Astrocyte (in vitro differentiated cells and primary cell): ENCODE measurements around the gene TMEM62. TPM values are rescaled to one million over a fixed set of nuclear protein-coding genes. Genes with fewer than 3 reads are reported as not detected.

Experiments
- DNase-seq: peaks from one replicate; pipeline ENCODE4 v3.0.0-alpha.2; 2010; ENCODE audit warnings: low read depth
- FAIRE-seq: peaks from 2 replicates; lab custom pipeline; 2011; peaks lifted over from hg19 to GRCh38; lab: Jason Lieb, UNC
- H2AFZ ChIP-seq: 2 replicates; pipeline ENCODE4 v1.6.0; 2012; ENCODE audit warnings: low read depth, low read length, inconsistent platforms
- H3K27ac ChIP-seq: 2 replicates; pipeline ENCODE4 v1.5.1; 2011; ENCODE audit warnings: low read depth, low read length, inconsistent platforms
- H3K27me3 ChIP-seq: 2 replicates; pipeline ENCODE4 v1.6.0; 2011; ENCODE audit warnings: low read length, inconsistent platforms; ENCODE audit not compliant: insufficient read depth
- H3K36me3 ChIP-seq: 2 replicates; pipeline ENCODE4 v1.5.1; 2011; ENCODE audit warnings: low read length, inconsistent platforms; ENCODE audit not compliant: insufficient read depth
- H3K4me1 ChIP-seq: 2 replicates; pipeline ENCODE4 v1.5.1; 2011; ENCODE audit warnings: low read length, inconsistent platforms; ENCODE audit not compliant: insufficient read depth
- H3K4me2 ChIP-seq: 2 replicates; pipeline ENCODE4 v1.6.0; 2012; ENCODE audit warnings: low read length, inconsistent platforms
- H3K4me3 ChIP-seq: 2 replicates; pipeline ENCODE4 v1.5.1; 2011; ENCODE audit warnings: low read depth, mild to moderate bottlenecking, low read length, inconsistent platforms; ENCODE audit not compliant: insufficient read depth
- H3K79me2 ChIP-seq: 2 replicates; pipeline ENCODE4 v1.6.0; 2012; ENCODE audit warnings: mild to moderate bottlenecking, low read length, inconsistent platforms; ENCODE audit not compliant: insufficient read depth
- H3K9ac ChIP-seq: 2 replicates; pipeline ENCODE4 v1.6.0; 2012; ENCODE audit warnings: mild to moderate bottlenecking, low read length, inconsistent platforms
- H3K9me3 ChIP-seq: 2 replicates; pipeline ENCODE4 v1.5.1; 2012; ENCODE audit warnings: low read depth, mild to moderate bottlenecking, low read length, inconsistent platforms; ENCODE audit not compliant: insufficient read depth
- H4K20me1 ChIP-seq: 2 replicates; pipeline ENCODE4 v1.6.0; 2012; ENCODE audit warnings: low read length, inconsistent platforms; ENCODE audit not compliant: insufficient read depth
- H3K27ac Mint-ChIP-seq: one replicate; pipeline ENCODE4 v1.8.0; 2021; ENCODE audit warnings: mild to moderate bottlenecking, mixed read lengths; ENCODE audit not compliant: unreplicated experiment
- H3K27me3 Mint-ChIP-seq: one replicate; pipeline ENCODE4 v1.8.0; 2021; ENCODE audit warnings: low read depth, mixed read lengths; ENCODE audit not compliant: unreplicated experiment
- H3K36me3 Mint-ChIP-seq: one replicate; pipeline ENCODE4 v1.8.0; 2021; ENCODE audit warnings: low read depth, mixed read lengths; ENCODE audit not compliant: unreplicated experiment
- H3K4me1 Mint-ChIP-seq: one replicate; pipeline ENCODE4 v1.8.0; 2021; ENCODE audit warnings: low read depth, mixed read lengths; ENCODE audit not compliant: unreplicated experiment
- H3K4me3 Mint-ChIP-seq: one replicate; pipeline ENCODE4 v1.8.0; 2021; ENCODE audit warnings: mild to moderate bottlenecking, moderate library complexity, mixed read lengths; ENCODE audit not compliant: unreplicated experiment
- H3K9me3 Mint-ChIP-seq: one replicate; pipeline ENCODE4 v1.8.0; 2021; ENCODE audit warnings: mild to moderate bottlenecking, mixed read lengths; ENCODE audit not compliant: unreplicated experiment
- EZH2 ChIP-seq: IDR thresholded peaks from 2 replicates; pipeline ENCODE4 v1.6.1; 2012; ENCODE audit warnings: mild to moderate bottlenecking, low read length, inconsistent platforms; ENCODE audit not compliant: insufficient read depth
- total RNA-seq: library from RNA; stranded (reverse); gene quantifications from 2 replicates; pipeline ENCODE4 v1.2.1, GENCODE V29; 2021
- TF ChIP-seq, protein P1 (sequence below): IDR thresholded peaks from 2 replicates; pipeline ENCODE4 v1.5.1; 2011; ENCODE audit warnings: low read depth, mild to moderate bottlenecking, inconsistent platforms, low read length, moderate library complexity; ENCODE audit not compliant: insufficient read depth

TMEM62 gene
- total RNA-seq, 1 donor from 2014 or later, result 15.2 TPM

DNA sequence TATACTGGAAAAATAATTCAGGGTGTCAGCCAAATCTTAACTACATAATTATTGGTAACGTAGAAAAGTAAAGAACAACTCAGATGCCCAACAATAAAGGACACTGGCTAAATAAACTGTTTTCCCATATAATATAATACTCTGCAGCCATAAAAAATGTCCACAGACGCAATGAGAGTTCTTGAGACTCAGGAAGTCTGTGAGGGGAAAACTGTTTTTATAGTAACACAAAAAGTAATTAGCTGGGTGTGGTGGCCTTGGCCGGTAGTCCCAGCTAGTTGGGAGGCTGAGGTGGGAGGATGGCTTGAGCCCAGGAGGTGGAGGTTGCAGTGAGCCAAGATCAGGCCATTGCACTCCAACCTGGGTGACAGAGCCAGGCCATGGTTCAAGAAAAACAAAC is 22.0 kb upstream of the TMEM62 start:
- FAIRE-seq, result no peak

DNA sequence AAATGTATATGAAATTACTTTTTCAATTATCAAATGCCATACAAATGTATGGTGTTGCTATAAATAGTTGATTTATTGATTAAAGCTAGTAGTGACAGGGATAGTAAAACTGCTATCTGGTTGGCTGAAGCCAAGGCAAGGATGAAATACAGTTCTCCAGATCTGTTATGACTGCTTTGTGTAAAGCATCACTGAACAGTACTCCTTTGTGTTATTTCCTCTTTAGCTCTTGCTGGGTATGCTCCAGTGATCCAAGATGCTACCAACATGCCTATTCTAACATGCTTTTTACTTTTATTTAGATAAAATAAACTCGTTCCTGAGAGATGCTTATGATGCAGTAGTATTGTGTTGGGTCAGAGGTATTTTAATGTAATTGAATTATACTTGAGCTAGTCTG is 15.1 kb upstream of the TMEM62 start:
- no peaks in the 10 kb centered on the region for H3K36me3 Mint-ChIP-seq
- Histone ChIP-seq H3K36me3 (no peaks in the 10 kb centered on the region), H3K4me1 (peaks cover 5% of the 10 kb centered on the region), H3K4me3 (no peak overlapping the region), H3K9me3 (no peaks in the 10 kb centered on the region), H3K4me2 (no peak overlapping the region), H3K27me3 (peaks cover 3% of the 10 kb centered on the region), H2AFZ (no peak overlapping the region), H3K27ac (no peak overlapping the region), H3K9ac (no peak overlapping the region), H4K20me1 (no peaks in the 10 kb centered on the region), H3K79me2 (no peaks in the 10 kb centered on the region)
- peaks cover 10% of the 10 kb centered on the region for H3K27me3 Mint-ChIP-seq
- no peak for TF ChIP-seq EZH2
- TF ChIP-seq, protein P1, sequence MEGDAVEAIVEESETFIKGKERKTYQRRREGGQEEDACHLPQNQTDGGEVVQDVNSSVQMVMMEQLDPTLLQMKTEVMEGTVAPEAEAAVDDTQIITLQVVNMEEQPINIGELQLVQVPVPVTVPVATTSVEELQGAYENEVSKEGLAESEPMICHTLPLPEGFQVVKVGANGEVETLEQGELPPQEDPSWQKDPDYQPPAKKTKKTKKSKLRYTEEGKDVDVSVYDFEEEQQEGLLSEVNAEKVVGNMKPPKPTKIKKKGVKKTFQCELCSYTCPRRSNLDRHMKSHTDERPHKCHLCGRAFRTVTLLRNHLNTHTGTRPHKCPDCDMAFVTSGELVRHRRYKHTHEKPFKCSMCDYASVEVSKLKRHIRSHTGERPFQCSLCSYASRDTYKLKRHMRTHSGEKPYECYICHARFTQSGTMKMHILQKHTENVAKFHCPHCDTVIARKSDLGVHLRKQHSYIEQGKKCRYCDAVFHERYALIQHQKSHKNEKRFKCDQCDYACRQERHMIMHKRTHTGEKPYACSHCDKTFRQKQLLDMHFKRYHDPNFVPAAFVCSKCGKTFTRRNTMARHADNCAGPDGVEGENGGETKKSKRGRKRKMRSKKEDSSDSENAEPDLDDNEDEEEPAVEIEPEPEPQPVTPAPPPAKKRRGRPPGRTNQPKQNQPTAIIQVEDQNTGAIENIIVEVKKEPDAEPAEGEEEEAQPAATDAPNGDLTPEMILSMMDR, result no peak
- H3K4me1 Mint-ChIP-seq, result peaks cover 4% of the 10 kb centered on the region
- no peak for DNase-seq
- no peak overlapping the region for H3K27ac Mint-ChIP-seq
- no peaks in the 10 kb centered on the region for H3K9me3 Mint-ChIP-seq
- no peak overlapping the region for H3K4me3 Mint-ChIP-seq
- no peak for FAIRE-seq

More for the DNA sequence above, 22.0 kb upstream of the TMEM62 start:
- Mint-ChIP-seq H3K9me3 (no peaks in the 10 kb centered on the region), H3K36me3 (no peaks in the 10 kb centered on the region), H3K4me3 (no peak overlapping the region), H3K27me3 (peaks cover under 1% of the 10 kb centered on the region), H3K4me1 (peaks cover 3% of the 10 kb centered on the region), H3K27ac (no peak overlapping the region)
- no peak for TF ChIP-seq EZH2
- TF ChIP-seq, protein P1, result no peak
- DNase-seq, result no peak
- Histone ChIP-seq H3K79me2 (no peaks in the 10 kb centered on the region), H3K9ac (no peak overlapping the region), H3K4me2 (no peak overlapping the region), H2AFZ (no peak overlapping the region), H3K27me3 (peaks cover under 1% of the 10 kb centered on the region), H3K4me1 (peaks cover 2% of the 10 kb centered on the region), H3K9me3 (no peaks in the 10 kb centered on the region), H3K27ac (no peak overlapping the region), H4K20me1 (no peaks in the 10 kb centered on the region), H3K36me3 (no peaks in the 10 kb centered on the region), H3K4me3 (no peak overlapping the region)

DNA sequence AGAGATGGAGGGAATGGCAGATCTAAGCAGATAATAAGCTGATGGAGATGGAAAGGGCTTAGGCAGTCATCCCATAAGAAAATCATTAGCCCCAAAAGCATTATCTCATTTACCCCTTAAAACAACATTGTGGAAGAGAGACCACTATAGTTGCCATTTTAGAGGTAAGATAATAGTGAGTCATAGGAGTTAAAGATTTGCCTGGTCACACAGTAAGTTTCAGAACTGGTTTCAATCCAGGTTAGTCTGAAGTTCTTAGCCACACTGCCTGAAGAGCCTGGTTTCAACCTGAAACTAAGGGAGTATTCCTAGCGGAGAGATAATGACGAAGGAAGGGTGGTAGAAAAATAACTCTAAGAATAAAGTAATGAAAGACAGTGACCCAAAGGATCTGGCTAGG is 14.6 kb upstream of the TMEM62 start:
- DNase-seq (no peak), FAIRE-seq (no peak)
- Histone ChIP-seq H3K9ac (no peak overlapping the region), H3K27me3 (peaks cover 3% of the 10 kb centered on the region), H3K4me3 (no peak overlapping the region), H3K27ac (no peak overlapping the region), H3K36me3 (no peaks in the 10 kb centered on the region), H3K4me1 (peaks cover 5% of the 10 kb centered on the region), H4K20me1 (no peaks in the 10 kb centered on the region), H3K79me2 (no peaks in the 10 kb centered on the region), H3K4me2 (no peak overlapping the region), H3K9me3 (no peaks in the 10 kb centered on the region), H2AFZ (no peak overlapping the region)
- Mint-ChIP-seq H3K4me1 (peaks cover 4% of the 10 kb centered on the region), H3K4me3 (no peak overlapping the region), H3K9me3 (no peaks in the 10 kb centered on the region), H3K27me3 (peaks cover 10% of the 10 kb centered on the region), H3K27ac (no peak overlapping the region), H3K36me3 (no peaks in the 10 kb centered on the region)
- TF ChIP-seq, protein P1, result no peak
- TF ChIP-seq EZH2, result no peak
